ENCODE measurements around the gene EFNB1.
A peak's percentile ranks its signal among the peaks of the same experiment; 100 is the strongest.

The EFNB1 gene

DNA sequence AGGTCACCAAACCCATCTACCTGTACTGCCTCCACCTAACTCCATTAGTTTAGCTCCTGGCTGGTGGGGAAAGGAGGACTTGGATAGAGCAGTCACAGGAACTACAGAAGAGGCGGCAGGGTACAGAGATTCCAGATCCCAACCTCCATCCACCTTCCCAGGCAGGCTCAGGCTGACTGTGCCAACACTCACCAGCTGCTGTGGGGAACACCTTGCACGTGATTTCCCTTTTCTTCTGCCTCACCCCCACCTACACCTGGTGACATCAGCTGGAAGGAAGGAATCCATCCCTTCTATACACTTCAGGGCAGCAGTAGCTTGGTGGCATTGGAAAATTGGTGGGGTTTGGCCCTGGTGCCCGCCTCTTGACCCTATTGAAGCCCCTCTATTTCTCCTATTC, 41.5 kb downstream of the EFNB1 start:
- no peak overlapping the region for H3K18ac ChIP-seq (ENCODE audit: low read length)
- no peak for DNase-seq (ENCODE audit: low spot score)
- no peak overlapping the region for H3K4me2 ChIP-seq (ENCODE audit: insufficient read depth, low read length, poor library complexity, severe bottlenecking)
- H3K14ac ChIP-seq (ENCODE audit: low read length) = no peak overlapping the region
- no peak overlapping the region for H3K27ac ChIP-seq (replicated peaks; ENCODE audit: low read length)
- H2BK15ac ChIP-seq (ENCODE audit: low read length) = no peak overlapping the region
- H3K27me3 ChIP-seq (ENCODE audit: control insufficient read depth in 3 of 3, insufficient read depth in 3 of 3, low read depth in 1 of 3, low read length in 3 of 3) = peaks cover 0 to 25% (median 0%) of the 10 kb centered on the region in 3 experiments
- no CpG with 5 or more reads among the region's 3 CpGs for WGBS, 2 donors (ENCODE audit: extremely low coverage in 2 of 2, insufficient read length in 2 of 2, insufficient replicate concordance in 1 of 2)
- no peak overlapping the region for H2BK120ac ChIP-seq (ENCODE audit: low read depth, low read length)
- no peaks in the 10 kb centered on the region for H3K79me1 ChIP-seq (ENCODE audit: low read depth, low read length)
- no peak overlapping the region for H4K8ac ChIP-seq (ENCODE audit: low read depth, low read length)
- H2BK5ac ChIP-seq (ENCODE audit: low read length) = no peak overlapping the region
- no peak overlapping the region for H2AFZ ChIP-seq (ENCODE audit: low read length)
- no peak overlapping the region for H3K23ac ChIP-seq (ENCODE audit: low read depth, low read length, poor library complexity)
- H3K36me3 ChIP-seq (replicated peaks in 1 of 2; ENCODE audit: control insufficient read depth in 2 of 2, insufficient read depth in 2 of 2, low read length in 2 of 2) = no peaks in the 10 kb centered on the region
- H3K9ac ChIP-seq (ENCODE audit: low read depth, low read length, poor library complexity) = no peak overlapping the region
- no peak overlapping the region for H3K4me3 ChIP-seq (ENCODE audit: low read length in 2 of 2)
- H4K91ac ChIP-seq (ENCODE audit: low read depth, low read length, poor library complexity) = no peak overlapping the region
- H2AK5ac ChIP-seq (ENCODE audit: low read depth, low read length) = no peak overlapping the region
- no peak overlapping the region for H3K4ac ChIP-seq (ENCODE audit: low read length)
- no peaks in the 10 kb centered on the region for H3K9me3 ChIP-seq (replicated peaks in 1 of 2; ENCODE audit: control insufficient read depth in 2 of 2, insufficient read depth in 1 of 2, low read depth in 1 of 2, low read length in 2 of 2)
- peaks cover 17 to 24% of the 10 kb centered on the region in 2 donors for H3K4me1 ChIP-seq (ENCODE audit: control insufficient read depth in 2 of 2, insufficient read depth in 1 of 2, low read depth in 1 of 2, low read length in 2 of 2)
- H2BK12ac ChIP-seq (ENCODE audit: low read length) = no peak overlapping the region

DNA sequence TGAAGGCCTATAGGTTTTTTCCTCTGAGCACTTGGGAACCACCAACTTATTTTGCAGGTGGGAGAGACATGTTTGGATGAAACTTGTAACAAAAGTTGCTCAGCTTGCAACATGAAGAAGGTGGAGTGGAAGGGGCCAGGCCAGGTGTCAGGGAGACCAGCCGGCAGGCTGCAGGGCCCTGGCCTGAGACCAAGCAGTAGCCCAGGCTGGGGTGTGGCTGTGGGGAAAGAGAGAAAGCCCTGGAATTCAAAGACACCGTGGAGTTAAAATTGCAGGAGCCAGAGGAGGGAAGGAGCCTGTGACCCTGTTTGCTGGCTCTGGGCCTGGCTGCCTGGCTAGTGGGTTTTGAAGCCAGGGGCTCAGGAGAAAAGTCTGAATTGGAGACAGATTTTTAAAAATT, 43.4 kb downstream of the EFNB1 start:
- no CpG with 5 or more reads among the region's 2 CpGs for WGBS, 2 donors (ENCODE audit: extremely low coverage in 2 of 2, insufficient read length in 2 of 2, insufficient replicate concordance in 1 of 2)
- no peak overlapping the region for H4K8ac ChIP-seq (ENCODE audit: low read depth, low read length)
- DNase-seq (ENCODE audit: low spot score) = no peak
- no peaks in the 10 kb centered on the region for H3K9me3 ChIP-seq (replicated peaks in 1 of 2; ENCODE audit: control insufficient read depth in 2 of 2, insufficient read depth in 1 of 2, low read depth in 1 of 2, low read length in 2 of 2)
- no peak overlapping the region for H3K18ac ChIP-seq (ENCODE audit: low read length)
- no peak overlapping the region for H2BK15ac ChIP-seq (ENCODE audit: low read length)
- no peaks in the 10 kb centered on the region for H3K36me3 ChIP-seq (replicated peaks in 1 of 2; ENCODE audit: control insufficient read depth in 2 of 2, insufficient read depth in 2 of 2, low read length in 2 of 2)
- peaks cover 0 to 32% (median 0%) of the 10 kb centered on the region in 3 experiments for H3K27me3 ChIP-seq (ENCODE audit: control insufficient read depth in 3 of 3, insufficient read depth in 3 of 3, low read depth in 1 of 3, low read length in 3 of 3)
- H3K4me3 ChIP-seq (ENCODE audit: low read length in 2 of 2) = no peak overlapping the region
- no peak overlapping the region for H2AFZ ChIP-seq (ENCODE audit: low read length)
- no peak overlapping the region for H2BK120ac ChIP-seq (ENCODE audit: low read depth, low read length)
- no peak overlapping the region for H4K91ac ChIP-seq (ENCODE audit: low read depth, low read length, poor library complexity)
- no peak overlapping the region for H3K27ac ChIP-seq (replicated peaks; ENCODE audit: low read length)
- no peak overlapping the region for H3K4me2 ChIP-seq (ENCODE audit: insufficient read depth, low read length, poor library complexity, severe bottlenecking)
- no peak overlapping the region for H3K14ac ChIP-seq (ENCODE audit: low read length)
- H3K79me1 ChIP-seq (ENCODE audit: low read depth, low read length) = peaks cover 1% of the 10 kb centered on the region
- H2AK5ac ChIP-seq (ENCODE audit: low read depth, low read length) = no peak overlapping the region
- H2BK5ac ChIP-seq (ENCODE audit: low read length) = no peak overlapping the region
- H3K4me1 ChIP-seq (ENCODE audit: control insufficient read depth in 2 of 2, insufficient read depth in 1 of 2, low read depth in 1 of 2, low read length in 2 of 2) = peaks cover 14 to 22% of the 10 kb centered on the region in 2 donors
- no peak overlapping the region for H3K9ac ChIP-seq (ENCODE audit: low read depth, low read length, poor library complexity)
- no peak overlapping the region for H3K23ac ChIP-seq (ENCODE audit: low read depth, low read length, poor library complexity)
- no peak overlapping the region for H3K4ac ChIP-seq (ENCODE audit: low read length)
- H2BK12ac ChIP-seq (ENCODE audit: low read length) = no peak overlapping the region

DNA sequence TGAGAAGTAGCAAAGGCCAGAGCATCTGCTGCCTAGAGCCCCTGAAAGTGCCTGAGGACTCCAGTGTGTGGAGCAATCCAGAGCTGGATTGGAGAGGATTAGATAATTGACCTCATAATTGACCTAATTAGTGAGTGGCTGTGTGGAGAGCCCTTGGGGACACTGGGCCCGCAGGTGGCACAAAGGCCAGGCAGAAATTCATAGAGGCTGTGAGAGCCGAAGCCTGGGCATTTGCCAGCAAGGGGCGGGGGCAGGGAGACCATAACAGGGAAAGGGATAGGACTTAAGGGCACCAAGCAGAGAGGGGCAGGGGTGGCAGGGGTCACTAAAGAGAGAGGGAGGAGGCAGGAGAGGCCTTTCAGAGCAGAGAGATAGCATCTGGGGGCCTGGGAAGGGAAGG, 45.3 kb downstream of the EFNB1 start:
- Histone ChIP-seq H3K4ac (ENCODE audit: low read length) (no peak overlapping the region), H3K4me3 (ENCODE audit: low read length in 2 of 2) (no peak overlapping the region), H3K36me3 (replicated peaks in 1 of 2; ENCODE audit: control insufficient read depth in 2 of 2, insufficient read depth in 2 of 2, low read length in 2 of 2) (no peaks in the 10 kb centered on the region), H2BK120ac (ENCODE audit: low read depth, low read length) (no peak overlapping the region), H3K79me1 (ENCODE audit: low read depth, low read length) (peaks cover 3% of the 10 kb centered on the region), H2AFZ (ENCODE audit: low read length) (no peak overlapping the region), H3K9ac (ENCODE audit: low read depth, low read length, poor library complexity) (no peak overlapping the region), H2BK12ac (ENCODE audit: low read length) (no peak overlapping the region), H4K8ac (ENCODE audit: low read depth, low read length) (no peak overlapping the region), H2BK15ac (ENCODE audit: low read length) (no peak overlapping the region), H2BK5ac (ENCODE audit: low read length) (no peak overlapping the region), H3K27me3 (ENCODE audit: control insufficient read depth in 3 of 3, insufficient read depth in 3 of 3, low read depth in 1 of 3, low read length in 3 of 3) (peaks cover 0 to 39% (median 0%) of the 10 kb centered on the region in 3 experiments), H3K4me1 (ENCODE audit: control insufficient read depth in 2 of 2, insufficient read depth in 1 of 2, low read depth in 1 of 2, low read length in 2 of 2) (peaks cover 7 to 22% of the 10 kb centered on the region in 2 donors), H4K91ac (ENCODE audit: low read depth, low read length, poor library complexity) (no peak overlapping the region), H3K27ac (replicated peaks; ENCODE audit: low read length) (no peak overlapping the region), H3K18ac (ENCODE audit: low read length) (no peak overlapping the region), H3K14ac (ENCODE audit: low read length) (no peak overlapping the region), H3K23ac (ENCODE audit: low read depth, low read length, poor library complexity) (no peak overlapping the region), H2AK5ac (ENCODE audit: low read depth, low read length) (peak overlapping the region; percentile 70), H3K9me3 (replicated peaks in 1 of 2; ENCODE audit: control insufficient read depth in 2 of 2, insufficient read depth in 1 of 2, low read depth in 1 of 2, low read length in 2 of 2) (no peaks in the 10 kb centered on the region), H3K4me2 (ENCODE audit: insufficient read depth, low read length, poor library complexity, severe bottlenecking) (no peak overlapping the region)
- no peak for DNase-seq (ENCODE audit: low spot score)
- no CpG with 5 or more reads among the region's 3 CpGs for WGBS, 2 donors (ENCODE audit: extremely low coverage in 2 of 2, insufficient read length in 2 of 2, insufficient replicate concordance in 1 of 2)

DNA sequence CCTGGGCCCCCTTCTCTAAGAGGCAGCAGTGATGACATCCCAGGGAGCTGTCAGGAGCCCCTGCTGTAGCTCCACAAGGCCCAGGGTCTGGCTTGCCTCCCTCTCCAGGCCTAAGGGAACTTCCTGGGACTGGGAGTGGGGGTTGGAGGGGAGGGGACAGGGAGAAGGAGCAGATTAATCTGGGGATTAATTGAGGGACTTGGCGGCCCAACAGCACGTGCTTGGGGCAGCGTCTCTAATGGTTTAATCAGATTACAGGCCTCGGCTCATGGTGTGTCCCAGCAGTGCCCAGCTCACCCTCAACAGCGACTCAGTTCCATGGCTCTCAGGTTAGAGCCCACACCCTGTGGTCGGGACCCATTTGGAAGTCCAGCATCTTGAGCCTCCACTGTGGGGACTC, 47.9 kb downstream of the EFNB1 start:
- no CpG with 5 or more reads among the region's 6 CpGs for WGBS, 2 donors (ENCODE audit: extremely low coverage in 2 of 2, insufficient read length in 2 of 2, insufficient replicate concordance in 1 of 2)
- peaks cover 0 to 39% (median 0%) of the 10 kb centered on the region in 3 experiments for H3K27me3 ChIP-seq (ENCODE audit: control insufficient read depth in 3 of 3, insufficient read depth in 3 of 3, low read depth in 1 of 3, low read length in 3 of 3)
- DNase-seq (ENCODE audit: low spot score) = no peak
- no peak overlapping the region for H4K91ac ChIP-seq (ENCODE audit: low read depth, low read length, poor library complexity)
- H2BK15ac ChIP-seq (ENCODE audit: low read length) = no peak overlapping the region
- H3K14ac ChIP-seq (ENCODE audit: low read length) = no peak overlapping the region
- no peak overlapping the region for H2BK5ac ChIP-seq (ENCODE audit: low read length)
- no peak overlapping the region for H3K27ac ChIP-seq (replicated peaks; ENCODE audit: low read length)
- H2AFZ ChIP-seq (ENCODE audit: low read length) = no peak overlapping the region
- H3K9me3 ChIP-seq (replicated peaks in 1 of 2; ENCODE audit: control insufficient read depth in 2 of 2, insufficient read depth in 1 of 2, low read depth in 1 of 2, low read length in 2 of 2) = no peaks in the 10 kb centered on the region
- H3K4me2 ChIP-seq (ENCODE audit: insufficient read depth, low read length, poor library complexity, severe bottlenecking) = no peak overlapping the region
- H3K4me1 ChIP-seq (ENCODE audit: control insufficient read depth in 2 of 2, insufficient read depth in 1 of 2, low read depth in 1 of 2, low read length in 2 of 2) = peaks cover 12 to 32% of the 10 kb centered on the region in 2 donors
- H3K9ac ChIP-seq (ENCODE audit: low read depth, low read length, poor library complexity) = no peak overlapping the region
- H3K4ac ChIP-seq (ENCODE audit: low read length) = no peak overlapping the region
- H3K18ac ChIP-seq (ENCODE audit: low read length) = no peak overlapping the region
- H3K36me3 ChIP-seq (replicated peaks in 1 of 2; ENCODE audit: control insufficient read depth in 2 of 2, insufficient read depth in 2 of 2, low read length in 2 of 2) = no peaks in the 10 kb centered on the region
- no peak overlapping the region for H2AK5ac ChIP-seq (ENCODE audit: low read depth, low read length)
- no peak overlapping the region for H3K4me3 ChIP-seq (ENCODE audit: low read length in 2 of 2)
- H2BK12ac ChIP-seq (ENCODE audit: low read length) = no peak overlapping the region
- peak overlapping the region; percentile 5 for H2BK120ac ChIP-seq (ENCODE audit: low read depth, low read length)
- no peak overlapping the region for H3K23ac ChIP-seq (ENCODE audit: low read depth, low read length, poor library complexity)
- no peak overlapping the region for H4K8ac ChIP-seq (ENCODE audit: low read depth, low read length)
- H3K79me1 ChIP-seq (ENCODE audit: low read depth, low read length) = peaks cover 3% of the 10 kb centered on the region

Data from neuronal stem cell (in vitro differentiated cells).